Activated naive CD4-positive, alpha-beta T cell treated with Interleukin-2 at 50 U/mL for 16 hours (primary cell): ENCODE measurements around the gene CCNG2.
A peak's percentile ranks its signal among the peaks of the same experiment; 100 is the strongest.

Experiments
- DNase-seq: peaks from one replicate; pipeline ENCODE4 v3.0.0-alpha.2; 2020

CCNG2 gene

DNA sequence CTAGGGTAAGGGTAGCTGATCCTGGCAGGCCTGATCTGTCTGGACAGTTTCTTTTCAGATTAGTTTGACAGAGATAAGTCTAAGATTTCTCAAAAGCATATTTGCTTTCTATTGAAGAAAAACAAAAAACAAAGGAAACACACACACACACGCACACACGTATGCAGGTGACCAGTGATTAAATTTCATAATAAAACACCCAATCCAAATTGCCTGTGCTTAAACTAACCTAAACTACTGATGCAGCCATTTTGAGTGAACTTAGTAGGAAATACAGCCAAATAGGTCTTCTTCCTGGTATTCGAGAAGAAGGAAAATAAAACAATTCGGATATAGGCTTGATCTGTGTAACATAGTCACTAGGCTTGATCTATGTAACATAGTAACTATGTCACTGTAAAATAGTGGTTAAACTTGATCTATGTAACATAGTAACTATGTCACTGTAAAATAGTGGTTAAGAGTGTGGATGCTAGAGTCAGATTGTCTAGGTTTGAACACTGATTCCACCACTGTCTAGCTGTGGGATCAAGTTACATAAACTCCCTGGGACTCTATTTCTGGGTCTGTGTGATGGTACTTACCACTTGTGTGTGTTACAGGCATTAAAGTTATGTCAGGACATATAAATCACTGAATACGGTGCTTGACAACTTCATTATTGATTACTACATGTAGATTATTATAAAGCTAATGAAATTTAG is 9.8 kb upstream of the CCNG2 start:
- DNase-seq, result no peak

DNA sequence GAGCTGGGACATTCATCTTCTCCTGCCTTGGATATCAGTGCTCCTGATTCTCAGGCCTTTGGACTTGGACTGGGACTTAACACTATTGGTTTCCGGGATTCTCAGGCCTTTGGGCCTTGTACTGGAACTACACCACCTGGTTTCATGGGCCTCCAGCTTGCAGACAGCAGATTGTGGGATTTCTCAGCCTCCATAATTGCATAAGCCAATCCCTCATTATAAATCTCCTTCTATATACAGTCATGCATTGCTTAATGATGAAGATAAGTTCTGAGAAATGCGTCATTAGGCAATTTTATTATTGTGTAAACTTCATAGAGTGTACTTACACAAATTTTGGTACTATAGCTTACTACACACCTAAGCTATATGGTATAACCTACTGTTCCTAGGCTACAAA is 8.9 kb upstream of the CCNG2 start:
- DNase-seq, result no peak

DNA sequence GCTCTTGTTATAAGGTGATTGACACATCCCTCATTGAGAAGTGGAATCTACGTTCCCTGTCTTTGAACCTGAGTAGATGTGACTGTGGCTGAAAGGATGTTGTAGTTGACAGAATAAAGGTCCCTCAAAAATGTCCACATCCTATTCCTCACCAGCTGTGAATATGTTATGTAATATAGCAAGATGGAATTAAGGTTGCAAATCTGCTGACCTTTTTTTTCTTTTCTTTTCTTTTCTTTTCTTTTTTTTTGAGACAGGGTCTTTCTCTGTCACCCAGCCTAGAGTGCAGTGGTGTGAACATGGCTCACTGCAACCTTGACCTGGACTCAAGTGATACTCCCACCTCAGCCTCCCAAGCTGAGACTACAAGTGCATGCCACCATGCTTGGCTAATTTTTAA is 7.2 kb upstream of the CCNG2 start:
- no peak for DNase-seq

DNA sequence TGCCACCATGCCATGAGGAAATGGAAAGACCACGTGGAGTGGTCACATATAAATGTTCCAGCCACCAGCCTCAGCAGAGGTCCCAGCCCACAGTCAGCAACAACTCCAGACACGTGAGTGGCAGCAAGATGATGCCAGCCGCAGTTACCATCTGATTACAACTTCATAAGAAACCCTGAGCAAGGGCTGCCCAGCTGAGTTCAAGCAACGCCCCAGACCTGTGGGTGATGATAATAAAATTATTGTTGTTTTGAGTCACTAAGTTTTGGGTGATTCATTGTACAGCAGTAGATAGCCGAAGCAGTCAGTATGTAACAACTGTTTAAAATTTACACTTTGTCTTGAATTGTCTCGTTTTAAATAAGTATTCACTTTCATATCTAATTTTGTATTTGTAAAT is 5.8 kb upstream of the CCNG2 start:
- peak; percentile 7 for DNase-seq

DNA sequence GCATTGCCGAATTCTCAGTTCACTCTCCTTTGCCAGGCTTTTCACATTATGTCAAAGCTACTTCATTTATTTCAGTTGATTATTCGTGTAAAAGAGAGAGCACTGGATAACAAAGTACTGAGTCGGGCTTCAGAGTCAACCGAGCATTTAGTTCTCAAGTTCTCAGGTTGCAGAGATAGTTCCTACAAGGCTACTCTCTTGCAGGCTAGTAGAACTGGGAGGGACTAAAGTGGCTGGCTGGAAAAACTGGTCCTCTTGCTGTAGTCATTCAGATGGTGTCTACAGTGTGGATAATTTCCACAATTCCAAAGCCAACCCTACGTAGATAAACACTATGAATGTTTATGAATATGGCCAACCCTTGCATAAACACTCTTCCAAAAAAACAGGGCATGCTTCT is 4.6 kb upstream of the CCNG2 start:
- no peak for DNase-seq

DNA sequence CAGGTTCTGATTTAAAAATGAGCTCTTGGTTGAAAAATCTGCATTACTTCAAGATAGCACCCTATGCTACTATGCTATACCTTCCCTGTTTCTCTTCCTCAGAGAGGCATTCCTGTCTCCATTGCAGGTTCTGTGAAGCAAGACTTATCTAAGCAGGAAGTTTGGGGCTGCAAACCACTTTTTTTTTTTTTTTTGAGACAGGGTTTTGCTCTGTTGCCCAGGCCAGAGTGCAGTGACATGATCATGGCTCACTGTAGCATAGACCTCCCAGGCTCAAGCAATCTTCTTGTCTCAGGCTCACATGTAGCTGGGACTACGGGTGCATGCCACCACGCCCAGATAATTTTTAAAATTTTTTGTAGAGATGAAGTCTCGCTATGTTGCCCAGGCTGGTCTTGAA is 4.0 kb upstream of the CCNG2 start:
- no peak for DNase-seq

DNA sequence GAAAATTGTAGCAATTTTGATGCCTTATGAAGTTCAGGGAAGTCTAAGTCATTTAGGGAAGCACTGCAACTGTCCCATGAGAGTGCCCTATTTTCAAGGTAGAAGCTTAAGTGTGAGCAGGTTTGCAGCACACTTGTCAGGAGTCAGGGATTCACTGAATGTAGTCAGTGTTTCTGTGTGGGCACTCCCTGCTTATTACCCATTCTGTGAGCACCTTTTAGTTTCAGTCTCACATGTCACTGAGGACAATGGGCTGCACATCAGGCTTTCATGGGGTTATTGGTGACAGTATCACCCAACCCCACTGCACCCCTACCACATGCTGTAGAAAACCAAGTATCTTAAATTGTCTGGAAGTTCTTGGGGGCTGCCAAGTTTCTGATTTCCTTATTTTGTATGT is 2.9 kb upstream of the CCNG2 start:
- no peak for DNase-seq

DNA sequence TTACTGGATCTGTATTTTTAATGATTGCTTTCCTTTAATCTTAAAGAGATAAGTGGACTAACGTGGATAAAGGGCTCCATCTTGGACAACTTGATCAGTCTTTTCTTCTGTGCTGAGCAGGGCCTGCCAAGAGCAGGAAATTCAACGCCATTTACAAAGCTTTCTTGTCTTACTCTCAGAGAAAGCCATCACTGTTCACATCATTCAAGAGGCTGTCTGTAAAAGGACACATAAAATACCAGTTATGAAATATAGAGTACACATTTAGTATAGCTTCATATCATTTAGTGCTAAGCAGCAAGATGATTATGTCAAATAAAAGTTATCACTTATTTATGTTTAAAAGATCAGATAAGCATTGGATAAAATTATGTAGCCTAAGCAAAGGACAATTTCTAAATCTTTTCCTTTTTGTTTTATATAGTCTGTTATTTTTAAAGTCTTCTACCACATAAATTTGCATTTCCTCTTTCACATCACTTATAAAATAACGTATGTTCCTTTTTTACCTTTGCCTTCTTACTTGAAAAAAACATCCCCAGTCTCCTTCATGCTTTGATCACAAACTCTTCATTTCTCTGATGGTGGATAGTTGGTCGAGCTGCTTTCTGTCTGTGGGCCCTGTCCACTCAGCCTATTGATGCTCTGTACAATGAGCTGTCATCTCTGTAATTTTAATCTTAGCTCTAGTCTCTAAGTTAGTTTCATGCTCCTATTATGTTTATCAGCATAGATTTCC is 2.1 kb upstream of the CCNG2 start:
- DNase-seq, result no peak

DNA sequence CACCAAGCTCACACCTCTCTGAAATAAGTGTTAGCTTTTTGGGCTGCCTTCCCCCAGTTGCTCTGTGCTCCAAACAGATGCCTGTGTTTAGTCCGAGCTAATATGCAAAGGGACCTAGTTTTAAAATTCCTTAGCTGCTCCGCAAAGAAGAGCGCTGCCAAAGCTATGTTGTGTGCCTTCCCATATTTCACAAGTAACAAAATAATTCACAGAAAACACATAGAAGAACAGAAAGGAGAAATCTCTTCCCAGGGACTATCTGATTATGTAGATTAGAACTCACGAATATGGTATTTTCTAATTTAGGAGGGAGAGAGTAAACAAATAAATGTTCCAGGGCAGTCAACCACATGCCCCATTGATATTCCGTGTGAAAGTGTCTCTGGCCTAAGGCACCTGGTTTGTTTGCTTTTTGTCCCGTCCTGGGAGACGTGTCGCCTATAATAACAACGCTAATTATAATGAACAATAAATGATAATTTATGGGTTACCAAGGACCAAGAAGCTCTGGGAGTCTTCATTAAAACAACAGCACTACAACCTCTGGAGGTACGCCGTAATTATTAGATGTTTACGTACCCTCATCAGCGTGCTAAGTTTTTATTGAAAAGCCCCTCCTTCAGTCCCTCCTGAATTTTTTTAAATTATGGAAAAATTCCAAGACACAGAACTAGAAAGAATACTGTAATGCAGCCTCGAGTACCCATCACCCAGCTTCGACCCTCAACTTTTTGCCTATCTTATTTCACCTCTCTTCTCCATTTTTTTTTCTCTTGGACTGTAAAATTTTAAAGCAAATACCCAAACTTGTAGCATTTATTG is 1.2 kb upstream of the CCNG2 start:
- DNase-seq, result no peak

DNA sequence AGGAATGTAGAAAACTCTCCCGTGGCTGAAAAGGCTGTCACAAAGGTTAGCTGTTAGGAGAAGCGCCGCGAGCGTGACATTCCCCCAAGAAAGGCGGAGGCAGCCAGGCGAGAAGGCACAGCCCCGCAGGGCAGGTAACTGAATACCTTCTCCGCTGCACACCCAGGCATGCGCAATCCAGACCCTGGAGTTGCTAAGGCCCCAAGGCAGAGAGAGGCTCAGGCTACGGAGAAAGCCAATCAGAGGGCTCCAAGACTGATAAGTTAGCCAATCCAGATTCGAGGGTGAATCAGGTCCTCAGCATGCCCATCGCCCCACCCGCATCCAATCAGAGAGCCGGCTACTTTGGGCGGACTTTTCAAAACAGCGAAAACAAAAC is 485 bp upstream of the CCNG2 start:
- peak; percentile 97 for DNase-seq

DNA sequence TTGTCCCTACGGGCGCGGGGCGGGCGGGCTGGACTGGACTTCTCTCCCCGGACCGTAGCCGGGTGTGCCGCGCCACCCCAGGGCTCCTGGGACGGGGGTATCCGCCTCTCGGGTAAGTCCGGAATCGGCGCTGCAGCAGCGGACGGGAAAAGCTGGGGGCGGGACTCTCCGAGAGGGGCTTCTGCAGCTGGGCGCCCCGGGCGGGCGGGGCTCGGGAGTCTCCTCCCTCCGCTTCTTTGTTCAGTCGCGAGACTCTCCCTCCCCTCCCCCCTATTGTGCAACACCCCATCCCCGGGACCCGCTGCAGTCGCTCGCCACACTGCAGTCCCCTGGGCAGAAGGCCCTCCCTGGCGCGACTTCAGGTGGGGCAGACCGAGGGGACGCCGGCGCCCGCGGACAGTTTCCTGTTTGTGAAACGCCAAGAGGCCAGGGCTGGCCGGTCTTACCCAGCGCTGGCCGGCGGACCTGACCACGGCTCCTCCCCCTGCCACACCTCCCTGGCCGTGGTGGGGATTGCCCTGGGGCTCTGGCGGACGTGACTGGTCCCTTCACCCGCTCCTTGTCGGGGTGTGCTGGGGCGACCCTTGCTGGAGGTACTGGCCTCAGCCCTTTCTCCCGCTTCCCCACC is 966 bp downstream of the CCNG2 start:
- peak; percentile 70 for DNase-seq

DNA sequence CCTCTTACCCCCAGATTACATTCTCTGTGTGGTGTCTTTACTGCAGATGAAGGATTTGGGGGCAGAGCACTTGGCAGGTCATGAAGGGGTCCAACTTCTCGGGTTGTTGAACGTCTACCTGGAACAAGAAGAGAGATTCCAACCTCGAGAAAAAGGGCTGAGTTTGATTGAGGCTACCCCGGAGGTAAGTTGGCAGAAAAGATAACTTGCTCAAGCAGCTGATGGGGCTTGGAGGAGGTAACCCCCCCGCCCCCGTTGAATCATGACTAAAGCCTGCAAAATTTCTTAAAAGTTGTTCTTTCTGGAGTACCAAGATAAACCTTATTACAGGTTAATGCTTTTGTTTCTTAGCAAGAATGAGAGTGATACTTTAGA is 1.5 kb downstream of the CCNG2 start:
- DNase-seq, result peak; percentile 12

DNA sequence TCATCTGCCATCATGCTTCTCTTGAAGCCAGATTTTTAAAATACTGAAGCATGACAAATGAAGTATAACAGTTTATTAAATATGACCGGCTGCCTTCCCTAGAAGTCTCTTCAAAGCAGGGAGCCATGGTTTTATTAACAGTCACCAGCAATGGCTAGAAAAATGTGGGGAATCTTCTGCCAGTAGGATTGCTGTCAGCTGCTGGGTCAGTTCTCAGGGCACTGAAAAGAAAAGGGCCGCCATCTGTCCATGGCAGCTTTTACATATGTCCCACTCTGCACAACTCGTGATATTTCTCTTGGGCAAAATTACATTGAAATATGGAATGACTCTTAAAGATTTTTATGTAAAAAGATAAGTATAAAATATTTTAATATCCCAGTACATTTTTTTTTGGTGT is 2.8 kb downstream of the CCNG2 start:
- DNase-seq, result no peak

DNA sequence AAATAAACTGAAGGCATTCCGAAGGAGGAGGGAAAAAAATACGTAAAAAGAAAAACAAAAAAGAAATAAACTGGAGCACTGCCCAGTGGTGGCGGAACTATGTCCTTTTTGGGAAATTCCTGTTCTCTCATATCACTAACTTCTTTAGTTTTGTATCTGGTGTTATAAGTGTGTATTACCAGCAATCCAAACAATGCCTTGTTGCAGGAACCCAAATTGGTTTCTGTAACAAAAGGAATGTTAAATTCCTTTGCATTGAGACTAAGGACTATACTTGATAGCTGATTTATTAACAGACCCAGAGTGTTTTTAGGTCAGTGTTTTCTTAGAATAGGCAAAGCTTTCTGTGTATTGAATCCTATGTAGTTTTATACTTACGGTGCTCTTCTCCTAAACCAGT is 6.6 kb downstream of the CCNG2 start:
- DNase-seq, result no peak

DNA sequence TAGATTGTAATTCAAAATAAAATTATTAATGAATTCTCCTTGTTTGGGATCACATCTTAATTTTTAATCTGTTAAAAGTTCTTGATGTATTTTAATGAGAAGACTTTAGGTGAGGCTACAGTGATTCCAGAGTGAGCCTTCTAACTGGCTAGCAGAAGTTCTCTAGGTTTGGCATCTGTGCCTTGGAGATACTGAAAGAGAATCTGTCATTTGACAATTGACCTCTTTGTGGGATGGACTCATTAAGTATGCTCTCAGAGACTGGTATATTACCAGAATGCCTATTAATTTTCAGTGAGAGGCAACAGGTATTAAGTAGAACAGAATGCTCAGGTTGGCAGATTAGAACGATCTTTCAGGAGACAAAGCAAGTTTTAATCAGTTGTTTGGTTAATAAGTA is 10.2 kb downstream of the CCNG2 start:
- no peak for DNase-seq

DNA sequence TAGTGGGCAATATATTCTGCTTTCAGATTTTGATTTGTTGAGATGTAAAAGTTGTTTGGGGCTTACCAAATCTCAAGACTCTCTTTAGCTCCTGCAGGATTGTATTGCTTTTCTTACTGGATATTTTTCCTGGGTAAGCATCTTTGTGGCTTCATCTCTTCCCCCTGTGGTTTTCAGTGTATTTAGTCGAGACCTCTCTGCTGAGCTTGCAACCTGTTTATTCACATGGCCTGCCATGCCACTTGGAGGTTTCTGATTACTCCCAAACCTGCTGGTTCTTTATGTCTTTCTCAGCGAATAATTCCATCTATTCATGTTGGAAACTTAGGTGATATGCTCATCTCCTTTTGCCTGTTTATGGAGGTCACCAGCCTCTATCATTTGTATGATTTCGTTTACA is 10.9 kb downstream of the CCNG2 start:
- DNase-seq, result no peak

DNA sequence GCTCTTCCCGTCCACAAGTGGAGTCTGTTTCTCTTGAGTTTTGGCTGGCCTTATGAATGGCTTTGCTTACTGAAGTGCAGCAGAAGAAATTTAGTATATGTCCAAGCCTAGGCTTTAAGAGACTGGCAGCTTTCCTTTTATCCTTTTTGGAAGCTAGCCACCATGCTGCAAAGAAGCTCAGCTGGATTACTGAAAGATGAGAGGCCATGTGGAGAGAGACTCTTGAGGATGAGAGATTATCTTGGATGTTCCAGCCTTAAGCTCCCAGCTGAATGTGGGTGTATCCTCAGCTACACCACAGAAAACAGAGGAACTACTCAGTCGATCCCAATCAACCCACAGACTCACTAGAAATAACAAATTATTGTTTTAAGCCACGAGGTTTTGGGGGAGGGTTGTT is 12.5 kb downstream of the CCNG2 start:
- no peak for DNase-seq

DNA sequence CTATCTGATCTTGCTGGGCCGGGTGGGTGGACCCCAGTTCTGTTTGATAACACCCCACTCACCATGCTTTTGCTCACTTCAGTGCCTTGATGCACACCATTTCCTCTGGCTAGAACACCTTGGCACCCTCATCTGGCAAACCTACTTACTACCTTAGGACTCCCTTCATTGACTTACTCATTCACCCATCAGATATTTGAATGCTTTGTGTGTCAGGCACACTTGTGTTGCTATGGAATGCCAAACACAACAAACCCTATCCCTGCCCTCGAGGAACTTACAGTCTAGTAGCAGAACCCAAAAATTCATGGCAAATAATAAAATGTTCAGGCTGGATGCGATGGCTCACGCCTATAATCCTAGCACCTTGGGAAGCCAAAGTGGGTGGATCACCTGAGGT is 13.9 kb downstream of the CCNG2 start:
- DNase-seq, result no peak

DNA sequence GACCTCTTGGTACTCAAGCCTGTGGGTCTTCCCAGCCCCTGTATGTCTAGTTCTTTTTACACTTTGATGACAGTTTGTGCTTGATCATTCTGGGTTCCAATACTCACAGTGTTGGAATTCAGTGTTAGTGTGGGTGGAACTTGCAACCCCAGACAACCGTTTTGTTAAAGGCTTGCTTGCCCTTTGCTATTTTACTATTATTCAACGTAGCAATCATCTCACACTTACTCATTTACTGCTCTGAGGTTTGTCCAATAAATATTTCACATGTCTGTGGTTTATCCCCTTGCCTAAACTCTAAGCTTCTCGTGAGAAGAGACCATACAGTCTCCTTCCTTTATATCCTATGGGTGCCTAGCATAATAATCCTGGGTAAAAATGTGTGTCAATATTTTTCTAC is 15.3 kb downstream of the CCNG2 start:
- no peak for DNase-seq

DNA sequence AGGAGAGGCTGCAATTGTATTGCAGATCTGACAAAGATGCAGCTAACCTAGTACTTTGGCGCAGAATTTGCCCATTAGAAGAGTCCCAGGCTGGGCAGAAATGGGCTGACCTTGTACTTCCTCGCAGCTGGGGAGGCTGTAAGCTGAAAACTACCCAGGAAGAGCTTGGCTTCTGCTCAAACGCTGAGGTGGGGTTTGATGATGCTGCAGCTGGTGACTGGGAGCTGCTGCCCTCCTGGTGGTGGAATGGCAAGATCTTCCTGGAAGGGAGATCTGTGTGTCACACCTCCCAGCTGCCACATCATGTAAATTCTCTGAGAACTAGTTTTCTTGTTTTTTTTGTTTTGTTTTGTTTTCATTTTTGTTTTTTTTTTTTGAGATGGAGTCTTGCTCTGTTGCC is 17.4 kb downstream of the CCNG2 start:
- no peak for DNase-seq

DNA sequence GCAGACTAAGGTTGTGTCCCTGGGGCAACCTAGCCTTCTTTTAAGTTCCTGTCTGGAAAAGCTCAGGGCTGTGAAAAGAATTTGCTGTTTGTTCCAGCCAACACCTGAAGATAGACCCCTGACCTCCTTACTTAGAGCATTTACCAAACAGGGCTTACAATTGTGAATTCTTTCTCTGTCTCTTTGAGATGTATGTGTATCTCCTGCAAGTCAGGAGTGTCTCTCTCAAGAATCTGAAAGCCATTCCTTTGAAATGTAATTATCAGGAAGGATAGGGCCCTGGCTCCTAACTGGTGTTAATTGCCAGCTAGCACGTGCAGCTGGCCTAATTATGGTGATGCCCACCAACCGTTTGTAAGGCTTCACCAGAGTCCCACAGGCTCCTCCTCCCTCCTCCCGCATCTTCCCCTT is 18.2 kb downstream of the CCNG2 start:
- DNase-seq, result no peak

DNA sequence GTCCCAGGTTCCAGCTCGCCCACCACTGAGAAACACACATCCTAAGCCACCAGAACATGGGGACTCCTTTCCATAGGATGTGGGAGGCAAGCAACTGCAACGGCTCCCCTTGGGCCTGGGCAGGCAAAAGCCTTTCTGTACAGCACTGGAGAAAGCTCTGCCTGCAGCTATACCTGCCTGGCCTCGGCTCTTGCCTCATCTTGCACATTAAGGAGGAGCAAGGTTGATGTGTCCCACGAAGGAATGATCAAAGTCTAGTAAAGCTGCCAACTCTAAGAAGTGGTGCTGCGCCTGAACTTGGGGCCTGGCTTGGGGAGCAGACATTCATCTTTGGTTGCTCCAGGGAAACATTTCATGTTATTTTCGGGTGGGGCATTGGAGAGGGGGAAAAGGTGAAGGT is 19.6 kb downstream of the CCNG2 start:
- DNase-seq, result no peak

DNA sequence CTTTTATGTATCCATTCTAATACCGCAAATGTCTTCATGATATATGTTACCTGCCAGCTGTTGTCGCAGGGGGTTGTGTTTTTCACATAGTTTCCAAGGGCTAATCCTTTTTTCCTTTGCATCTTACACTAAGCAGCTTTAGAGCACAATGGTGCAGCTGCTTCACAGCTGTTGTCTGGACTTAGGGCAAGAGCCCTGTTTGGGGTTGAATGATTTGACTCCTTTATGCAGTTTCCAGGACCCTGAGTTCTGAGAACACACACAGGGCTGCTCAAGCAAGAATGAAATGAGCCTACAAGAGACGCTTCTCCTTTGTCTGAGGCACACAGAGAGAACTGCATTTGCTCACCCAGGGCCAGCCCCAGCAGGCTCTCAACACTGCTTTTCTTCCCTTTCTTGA is 20.2 kb downstream of the CCNG2 start:
- DNase-seq, result no peak

DNA sequence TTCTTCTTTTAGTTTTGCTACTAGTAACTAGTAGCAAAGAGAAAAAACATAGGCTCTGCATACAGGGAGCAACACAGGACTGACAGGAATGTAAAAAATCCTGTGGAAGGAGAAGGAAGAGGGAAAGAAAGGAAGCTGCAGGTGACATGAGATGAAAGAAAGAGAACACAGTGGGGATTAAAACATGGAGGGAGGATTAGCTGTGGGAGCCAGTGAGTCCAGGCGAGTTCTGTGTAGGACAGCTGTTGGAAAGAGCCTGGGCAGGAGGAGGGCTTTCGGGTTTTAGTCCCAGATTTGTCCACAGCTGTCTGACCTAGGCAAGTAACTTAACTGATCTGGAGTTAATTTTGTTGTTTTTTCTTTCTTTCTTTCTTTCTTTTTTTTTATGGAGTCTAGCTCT is 21.6 kb downstream of the CCNG2 start:
- no peak for DNase-seq
